Activated CD4-positive, alpha-beta T cell treated with anti-CD3 and anti-CD28 coated beads, Interleukin-2, amount 50 U/mL, for 24 hours (primary cell): ENCODE data around the gene WDR62.
A peak's percentile ranks its signal among the peaks of the same experiment; 100 is the strongest.
"Not testable (repeated sequence)": the region's sequence is repeated elsewhere in the genome, so short reads cannot be mapped to it uniquely, and the experiment has no call there.

Source experiments
- DNase-seq, 2 donors: peaks; one replicate each; pipeline ENCODE4 v3.0.0-alpha.2; 2020; ENCODE audit warnings: low read depth in 1 of 2, low spot score in 1 of 2

Gene WDR62

DNA sequence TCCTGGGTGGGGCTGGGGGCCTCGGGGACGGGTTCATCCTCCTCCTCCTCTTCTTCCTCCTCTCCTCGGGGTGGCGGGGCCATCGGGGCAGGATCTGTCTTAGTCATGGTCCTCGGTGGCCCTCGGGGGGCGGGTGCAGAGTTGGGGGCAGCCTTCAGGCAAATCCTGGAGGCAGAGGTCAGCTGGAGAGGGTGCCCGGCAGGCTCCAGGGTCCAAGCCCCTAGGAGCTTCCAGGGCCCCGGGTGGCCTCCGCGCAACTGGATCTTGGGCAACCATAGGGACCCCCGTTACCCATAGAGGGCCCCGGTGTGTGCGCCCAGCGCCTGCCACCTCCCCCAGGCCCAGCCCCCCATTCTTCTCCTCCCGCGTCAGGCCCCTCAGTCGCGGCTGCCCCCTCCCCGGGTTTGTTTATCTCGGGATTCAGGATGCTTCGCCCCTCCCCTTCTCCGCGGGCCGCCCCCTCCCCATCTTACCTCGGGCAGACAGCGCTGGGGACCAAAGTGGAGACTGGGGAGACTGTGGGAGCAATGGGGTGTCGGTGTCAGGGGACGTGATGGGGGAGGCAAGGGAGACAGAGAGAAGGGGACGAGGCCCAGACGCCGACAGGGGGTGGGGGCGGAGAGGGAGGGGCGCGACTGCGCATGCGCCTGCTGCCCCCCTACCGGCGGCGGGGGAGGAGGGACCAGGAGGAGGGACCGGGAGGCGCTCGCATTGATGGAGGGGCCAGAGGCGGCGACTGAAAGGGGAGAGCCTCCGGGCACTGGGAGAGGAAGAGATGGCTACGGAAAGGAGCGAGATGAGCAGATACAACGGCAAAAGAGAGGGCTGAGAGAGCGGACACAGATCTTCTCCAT is 22.2 kb upstream of the WDR62 start, which contains the start of gene CLIP3:
Gene CLIP3, minus strand, starts transcription at position 623 of the 854 bp plus-strand sequence. Its CDS starts 516 bp downstream, at position 107.
- DNase-seq = no peak

DNA sequence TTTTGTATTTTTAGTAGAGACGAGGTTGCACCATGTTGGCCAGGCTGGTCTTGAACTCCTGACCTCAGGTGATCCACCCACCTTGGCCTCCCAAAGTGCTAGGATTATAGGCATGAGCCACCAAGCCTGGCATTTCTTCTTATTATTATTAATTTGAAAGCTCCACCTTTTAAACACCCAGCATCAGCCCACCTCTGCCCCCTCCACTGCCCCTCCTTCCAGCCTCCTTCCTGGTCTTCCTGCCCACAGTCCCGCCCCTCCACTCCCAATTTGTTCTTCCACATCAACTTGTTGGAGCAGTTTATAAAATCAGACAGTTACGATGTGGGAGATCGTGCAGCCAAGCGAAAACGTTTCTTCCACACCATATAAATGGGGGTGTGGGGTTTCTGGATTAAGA is 14.2 kb upstream of the WDR62 start:
- DNase-seq = no peak

GRCh38 chr19:36041092-36041491 is 13.6 kb upstream of the WDR62 start:
- not testable (repeated sequence) for DNase-seq

- no peak for DNase-seq
Observed at GRCh38 chr19:36041831-36042230, 12.9 kb upstream of the WDR62 start.

DNA sequence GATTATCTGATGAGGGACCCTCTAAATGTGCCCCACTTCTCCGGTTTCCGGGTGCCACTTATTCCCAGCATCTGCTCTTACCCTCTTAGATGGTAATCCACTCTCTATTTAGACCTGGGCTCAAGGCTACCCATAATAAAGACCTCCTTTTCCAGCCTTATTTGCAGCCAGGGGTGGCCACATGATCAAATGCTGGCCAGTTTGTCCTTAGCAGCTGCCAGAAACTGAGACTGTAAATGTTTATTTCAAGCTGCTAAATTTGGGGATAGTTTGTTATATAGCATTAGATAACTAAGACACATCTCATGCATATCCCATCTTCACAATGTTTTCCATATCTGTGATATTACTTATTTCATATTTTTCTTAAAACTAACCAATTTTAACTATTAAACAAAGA is 10.7 kb upstream of the WDR62 start:
- DNase-seq = no peak

DNA sequence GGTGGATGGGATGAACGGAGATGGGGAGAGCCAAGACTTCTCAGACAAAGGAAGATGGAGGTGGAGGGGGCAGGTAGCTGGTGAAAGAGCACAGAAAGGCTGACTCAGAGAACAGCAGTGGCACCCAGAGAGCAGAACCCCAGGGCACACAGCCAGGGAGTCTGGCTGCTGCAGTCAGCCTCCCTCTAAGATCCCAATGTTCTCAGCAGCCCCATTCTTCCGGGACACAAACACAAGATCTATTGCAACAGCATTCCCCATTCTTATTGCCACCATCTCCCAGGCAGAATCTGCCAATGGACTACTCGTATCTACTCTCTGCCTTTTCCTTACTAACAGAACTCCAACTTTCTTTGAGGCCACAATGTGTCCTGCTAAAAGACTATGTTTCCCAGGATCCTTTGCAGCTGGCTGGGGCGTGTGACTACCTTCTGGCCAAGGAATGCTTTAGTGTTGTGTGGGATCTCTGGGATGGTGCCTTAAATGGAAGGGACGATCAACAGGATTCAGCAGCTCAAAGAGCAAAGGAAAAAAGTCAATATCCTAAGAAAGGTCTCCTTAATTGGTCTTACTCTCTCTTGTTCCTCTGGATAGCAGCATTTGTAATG is 8.2 kb upstream of the WDR62 start:
- no peak for DNase-seq

- no peak for DNase-seq
Observed at GRCh38 chr19:36047835-36048234, 6.9 kb upstream of the WDR62 start.

GRCh38 chr19:36049080-36049698 is 5.5 kb upstream of the WDR62 start:
- no peak for DNase-seq

DNA sequence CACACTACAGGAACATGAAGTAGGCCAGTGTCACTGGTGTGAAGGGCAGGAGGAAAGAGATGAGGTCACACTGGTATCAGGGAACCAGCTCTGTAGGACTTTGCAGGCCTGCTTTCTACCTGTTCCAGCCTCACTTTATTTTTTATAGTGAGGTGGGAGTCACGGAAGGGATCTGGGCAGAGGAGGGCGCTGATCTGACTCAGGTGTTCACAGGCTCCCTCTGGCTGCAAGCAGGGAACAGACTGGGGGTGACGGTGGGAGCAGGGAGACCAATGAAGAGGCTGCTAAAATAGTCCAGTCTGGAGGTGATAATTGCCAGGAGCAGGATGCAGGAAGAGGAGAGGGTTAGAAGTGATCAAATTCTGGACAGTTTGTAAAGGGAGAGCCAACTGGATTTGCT is 3.5 kb upstream of the WDR62 start:
- no peak for DNase-seq

DNA sequence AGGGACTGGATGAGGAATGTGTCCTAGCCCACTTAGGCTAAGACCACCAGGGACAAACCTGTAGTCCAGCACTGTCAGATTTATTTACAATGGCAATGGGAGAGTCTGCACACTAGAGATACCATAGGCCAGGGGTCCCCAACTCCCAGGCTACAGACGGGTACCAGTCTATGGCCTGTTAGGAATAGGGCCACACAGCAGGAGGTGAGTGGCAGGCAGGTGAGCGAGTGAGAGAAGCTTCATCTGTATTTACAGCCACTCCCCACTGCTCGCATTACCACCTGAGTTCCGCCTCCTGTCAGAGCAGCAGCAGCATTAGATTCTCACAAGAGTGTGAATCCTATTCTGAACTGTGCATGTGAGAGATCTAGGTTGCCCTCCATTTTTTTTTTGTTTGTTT is 3.1 kb upstream of the WDR62 start:
- DNase-seq = no peak

GRCh38 chr19:36054119-36054732 is 471 bp upstream of the WDR62 start, which contains the start of gene THAP8:
TSS of gene THAP8 (minus strand) at chr19:36054285. CDS start at chr19:36054217, 68 bp downstream.
- peak; percentile 98 to 100 for DNase-seq

- DNase-seq = no peak
Observed at GRCh38 chr19:36058481-36059179, 3.9 kb downstream of the WDR62 start.

DNA sequence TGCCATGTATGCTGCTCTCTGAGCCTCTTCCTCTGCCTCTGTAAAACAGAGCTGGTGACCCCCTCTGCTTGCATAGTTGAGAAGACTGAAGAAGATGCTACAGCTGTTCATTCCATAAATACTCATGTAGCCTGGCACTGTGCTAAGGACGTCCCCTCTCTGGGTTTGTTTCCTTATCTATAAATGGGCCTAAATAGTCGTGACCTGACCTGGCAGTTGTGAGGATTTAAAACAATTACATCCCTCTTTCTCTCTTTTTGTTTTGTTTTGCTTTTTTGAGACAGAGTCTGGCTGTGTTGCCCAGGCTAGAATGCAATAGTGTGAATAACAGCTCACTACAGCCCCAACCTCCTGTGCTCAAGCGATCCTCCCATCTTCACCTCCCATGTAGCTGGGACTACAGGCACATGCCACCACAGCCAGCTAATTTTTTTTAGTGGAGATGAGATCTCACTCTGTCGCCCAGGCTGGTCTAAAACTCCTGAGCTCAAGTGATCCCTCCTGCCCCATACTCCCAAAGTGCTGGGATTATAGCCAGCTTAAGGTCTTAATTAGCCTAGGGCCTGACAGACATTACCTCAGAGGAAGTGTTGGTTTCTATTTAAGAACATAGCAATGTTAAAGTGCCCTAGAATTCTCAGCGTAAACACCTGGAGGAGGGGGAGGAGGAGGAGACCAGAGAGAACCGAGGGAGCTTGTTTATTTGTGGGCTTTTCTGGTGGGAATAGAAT is 4.6 kb downstream of the WDR62 start:
- DNase-seq = no peak

DNA sequence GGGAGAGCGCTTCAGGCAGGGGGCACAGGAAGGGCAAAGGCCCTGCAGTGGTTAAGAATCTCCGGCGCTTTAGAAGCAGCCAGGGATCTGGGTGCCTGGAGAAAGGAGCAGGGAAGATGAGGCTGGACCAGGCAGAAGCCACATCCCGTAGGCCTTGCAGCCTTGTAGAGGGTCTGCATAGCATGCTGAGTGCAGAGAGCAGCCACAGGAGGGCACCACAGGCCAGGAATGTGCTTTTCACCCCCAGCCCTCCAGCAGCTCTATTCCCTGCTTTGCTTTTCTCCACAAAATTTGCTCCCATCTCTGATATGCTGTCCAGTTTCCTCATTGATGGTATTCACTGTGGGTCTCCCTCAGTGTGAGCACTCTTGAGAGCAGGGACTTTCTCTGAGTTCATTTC is 5.7 kb downstream of the WDR62 start:
- DNase-seq = no peak

GRCh38 chr19:36061367-36061766 is 6.7 kb downstream of the WDR62 start:
- DNase-seq = no peak

DNA sequence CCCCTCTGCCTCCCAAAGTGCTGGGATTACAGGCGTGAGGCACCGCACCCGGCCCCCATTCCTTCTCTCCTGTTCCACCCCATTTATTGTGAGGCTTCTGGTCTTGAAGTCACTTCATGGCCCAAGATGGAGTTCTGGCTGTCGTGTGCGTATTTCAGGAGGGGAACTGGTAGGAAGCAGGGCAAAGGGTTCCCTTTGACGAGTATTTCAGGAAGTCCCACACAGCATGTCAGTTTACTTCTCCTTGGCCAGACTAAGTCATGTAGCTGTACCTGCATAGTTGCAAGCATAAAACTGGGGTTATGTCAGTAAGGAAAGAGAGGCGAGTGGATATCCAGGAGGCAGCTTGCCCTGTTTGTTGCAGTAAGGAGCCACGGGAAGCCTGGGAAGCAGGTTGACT is 10.1 kb downstream of the WDR62 start:
- no peak for DNase-seq

- no peak for DNase-seq
Observed at GRCh38 chr19:36067681-36068080, 13.0 kb downstream of the WDR62 start.

- DNase-seq = not testable (repeated sequence)
Observed at GRCh38 chr19:36068810-36069499, 14.3 kb downstream of the WDR62 start.

DNA sequence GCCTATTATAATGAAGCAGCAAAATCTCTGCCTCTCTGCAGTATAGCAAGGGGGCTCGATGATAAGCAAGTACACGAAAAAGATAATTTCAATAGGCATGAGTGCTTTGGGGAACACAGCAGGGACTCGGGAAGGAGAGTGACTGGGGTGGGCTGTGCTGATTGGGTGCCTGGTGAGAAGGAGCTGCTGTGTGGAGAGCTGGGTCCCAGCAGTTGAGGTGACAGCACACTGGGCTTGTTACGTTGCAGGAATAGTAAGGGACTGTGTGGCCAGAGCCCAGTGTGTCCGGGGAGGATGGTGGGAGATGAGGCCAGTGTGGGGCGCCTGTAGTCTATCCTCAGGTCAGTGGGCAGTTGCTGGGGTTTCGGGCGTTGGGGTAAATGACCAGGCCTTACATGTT is 17.4 kb downstream of the WDR62 start:
- DNase-seq = no peak
